WTC11 (cell line): ENCODE results near the gene NEDD4L. TPM values are rescaled to one million over a fixed set of nuclear protein-coding genes. Genes with fewer than 3 reads are reported as not detected.
A peak's percentile ranks its signal among the peaks of the same experiment; 100 is the strongest.

Experiments used
- ATAC-seq: fragments of 200-7000 bp; cut with Tn5 transposase; 2 replicates; pipeline ENCODE4 v1.10.0; 2021; ENCODE audit warnings: mild to moderate bottlenecking, moderate library complexity
- CTCF ChIA-PET: fragments of 300-600 bp; sonication (Branson Sonifier 250); formaldehyde crosslinking; loops from one replicate; lab custom pipeline; 2021; ENCODE audit warnings: antibody characterized with exemption; lab: Charles Lee
- POLR2A ChIA-PET: fragments of 350-600 bp; sonication (Branson Sonifier 250); formaldehyde crosslinking; loops from one replicate; lab custom pipeline; 2021; ENCODE audit warnings: antibody characterized with exemption; lab: Charles Lee
- DNase-seq: peaks from one replicate; pipeline ENCODE4 v3.0.0; 2021; ENCODE audit warnings: low spot score
- H3K27ac Mint-ChIP-seq: 2 replicates; pipeline ENCODE4 v1.8.0; 2021; ENCODE audit warnings: mixed read lengths
- H3K27me3 Mint-ChIP-seq: 2 replicates; pipeline ENCODE4 v1.8.0; 2021; ENCODE audit warnings: low read depth, mild to moderate bottlenecking, moderate library complexity, mixed read lengths
- H3K36me3 Mint-ChIP-seq: 2 replicates; pipeline ENCODE4 v1.8.0; 2021; ENCODE audit warnings: mixed read lengths
- H3K4me1 Mint-ChIP-seq: 2 replicates; pipeline ENCODE4 v1.8.0; 2022; ENCODE audit warnings: mixed read lengths
- H3K4me3 Mint-ChIP-seq: 2 replicates; pipeline ENCODE4 v1.8.0; 2021; ENCODE audit warnings: mild to moderate bottlenecking, moderate library complexity, mixed read lengths
- H3K9me3 Mint-ChIP-seq: 2 replicates; pipeline ENCODE4 v1.8.0; 2021; ENCODE audit warnings: mixed read lengths
- ELF4 ChIP-seq: sonication (generic); formaldehyde crosslinking; IDR thresholded peaks from 2 replicates; pipeline ENCODE4 v1.8.1; 2022; ENCODE audit warnings: low read depth, mild to moderate bottlenecking, moderate library complexity, missing genetic modification reagents
- EMX1 ChIP-seq: fragments of 250-450 bp; sonication (Bioruptor Pico); IDR thresholded peaks from 2 replicates; pipeline ENCODE4 v1.8.0; 2021; ENCODE audit warnings: mild to moderate bottlenecking
- ETV6 ChIP-seq: sonication (generic); formaldehyde crosslinking; IDR thresholded peaks from 2 replicates; pipeline ENCODE4 v1.8.1; 2022; ENCODE audit warnings: mild to moderate bottlenecking, missing genetic modification reagents
- FOXK1 ChIP-seq: sonication (generic); formaldehyde crosslinking; IDR thresholded peaks from 2 replicates; pipeline ENCODE4 v1.8.0; 2022; ENCODE audit warnings: mild to moderate bottlenecking, moderate library complexity, missing genetic modification reagents
- FOXP1 ChIP-seq: sonication (generic); formaldehyde crosslinking; IDR thresholded peaks from 2 replicates; pipeline ENCODE4 v1.8.0; 2022; ENCODE audit warnings: missing genetic modification reagents, mild to moderate bottlenecking, moderate library complexity, borderline replicate concordance
- GRHL2 ChIP-seq: fragments of 250-450 bp; sonication (Bioruptor Pico); IDR thresholded peaks from 2 replicates; pipeline ENCODE4 v1.8.0; 2022; ENCODE audit warnings: mild to moderate bottlenecking, moderate library complexity; ENCODE audit not compliant: insufficient replicate concordance, severe bottlenecking
- MXD4 ChIP-seq: fragments of 250-450 bp; sonication (Bioruptor Pico); IDR thresholded peaks from 2 replicates; pipeline ENCODE4 v1.8.0; 2021; ENCODE audit warnings: mild to moderate bottlenecking, moderate library complexity, borderline replicate concordance
- PRDM15 ChIP-seq: sonication (generic); formaldehyde crosslinking; IDR thresholded peaks from 2 replicates; pipeline ENCODE4 v1.8.0; 2022; ENCODE audit warnings: missing genetic modification reagents
- TEAD1 ChIP-seq: sonication (generic); formaldehyde crosslinking; IDR thresholded peaks from 2 replicates; pipeline ENCODE4 v1.8.0; 2022; ENCODE audit warnings: mild to moderate bottlenecking, missing genetic modification reagents
- ZNF232 ChIP-seq: sonication (generic); formaldehyde crosslinking; IDR thresholded peaks from 2 replicates; pipeline ENCODE4 v1.8.0; 2022; ENCODE audit warnings: mild to moderate bottlenecking, missing genetic modification reagents
- ZNF416 ChIP-seq: fragments of 250-450 bp; sonication (Bioruptor Pico); IDR thresholded peaks from 2 replicates; pipeline ENCODE4 v1.9.0; 2021; ENCODE audit warnings: mild to moderate bottlenecking, inconsistent platforms
- ZNF423 ChIP-seq: fragments of 250-450 bp; sonication (Bioruptor Pico); IDR thresholded peaks from 2 replicates; pipeline ENCODE4 v2.1.2; 2022; ENCODE audit warnings: mild to moderate bottlenecking, moderate library complexity
- ZNF512 ChIP-seq: sonication (generic); formaldehyde crosslinking; IDR thresholded peaks from 2 replicates; pipeline ENCODE4 v1.8.1; 2022; ENCODE audit warnings: missing genetic modification reagents, borderline replicate concordance
- total RNA-seq: library from RNA; stranded (reverse); gene quantifications from 3 replicates; pipeline ENCODE4 v1.2.3, GENCODE V29; 2021
- TF ChIP-seq, protein P1 (sequence below): fragments of 250-450 bp; sonication (Bioruptor Pico); conservative IDR thresholded peaks from 2 replicates; pipeline ENCODE4 v1.9.0; 2021; ENCODE audit warnings: mild to moderate bottlenecking
- TF ChIP-seq, protein P2 (sequence below): sonication (generic); formaldehyde crosslinking; IDR thresholded peaks from 2 replicates; pipeline ENCODE4 v1.8.0; 2023; ENCODE audit warnings: missing genetic modification reagents
- TF ChIP-seq, protein P3 (sequence below): sonication (generic); formaldehyde crosslinking; IDR thresholded peaks from 2 replicates; pipeline ENCODE4 v1.8.1; 2023; ENCODE audit warnings: mild to moderate bottlenecking, missing genetic modification reagents
- TF ChIP-seq, protein P4 (sequence below): sonication (generic); formaldehyde crosslinking; IDR thresholded peaks from 2 replicates; pipeline ENCODE4 v1.8.1; 2023; ENCODE audit warnings: mild to moderate bottlenecking, missing genetic modification reagents

Gene NEDD4L
- total RNA-seq, 1 experiment from 2014 or later, result 88.0 TPM

- ChIA-PET POLR2A (no interaction called here), CTCF (no interaction called here)
- ATAC-seq (no peak), DNase-seq (no peak)
- Mint-ChIP-seq H3K27ac (no peak overlapping the region), H3K4me3 (no peak overlapping the region), H3K4me1 (peaks cover 33% of the 10 kb centered on the region), H3K36me3 (no peaks in the 10 kb centered on the region), H3K27me3 (no peaks in the 10 kb centered on the region), H3K9me3 (no peaks in the 10 kb centered on the region)
- TF ChIP-seq FOXP1 (CRISPR knock-in tag) (no peak), ELF4 (CRISPR knock-in tag) (no peak), MXD4 (CRISPR knock-in tag) (no peak), ZNF416 (CRISPR knock-in tag) (no peak), TEAD1 (CRISPR knock-in tag) (no peak), ZNF512 (CRISPR knock-in tag) (no peak), ZNF423 (CRISPR knock-in tag) (no peak)
- TF ChIP-seq, protein P1, sequence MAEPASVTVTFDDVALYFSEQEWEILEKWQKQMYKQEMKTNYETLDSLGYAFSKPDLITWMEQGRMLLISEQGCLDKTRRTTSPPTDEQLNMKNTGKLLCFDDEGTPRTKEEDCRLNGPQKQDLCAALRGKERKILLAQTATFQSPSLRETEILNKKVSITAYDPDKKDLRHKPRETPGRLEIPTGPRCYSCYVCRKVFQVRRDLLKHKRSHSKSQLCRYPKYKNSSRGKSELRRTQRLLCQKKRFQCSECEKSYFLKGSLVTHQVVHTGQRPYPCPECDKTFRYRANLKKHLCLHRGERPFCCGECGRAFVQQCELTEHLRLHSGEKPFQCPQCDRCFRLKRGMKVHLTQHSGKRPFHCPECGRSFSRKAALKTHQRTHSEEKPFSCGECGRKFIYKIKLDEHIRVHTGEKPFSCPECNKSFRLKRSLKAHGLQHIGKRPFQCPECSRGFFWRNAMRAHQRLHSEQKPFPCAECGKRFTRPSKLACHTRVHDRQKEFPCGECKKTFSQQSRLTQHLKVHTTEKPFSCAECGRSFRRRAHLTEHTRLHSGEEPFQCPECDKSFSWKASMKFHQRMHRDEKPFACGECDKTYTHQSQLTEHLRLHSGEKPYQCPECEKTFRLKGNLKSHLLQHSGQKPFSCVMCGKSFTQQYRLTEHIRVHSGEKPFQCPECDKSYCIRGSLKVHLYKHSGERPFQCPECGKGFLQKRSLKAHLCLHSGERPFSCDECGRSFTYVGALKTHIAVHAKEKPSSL (CRISPR knock-in tag), result no peak
- TF ChIP-seq, protein P2, sequence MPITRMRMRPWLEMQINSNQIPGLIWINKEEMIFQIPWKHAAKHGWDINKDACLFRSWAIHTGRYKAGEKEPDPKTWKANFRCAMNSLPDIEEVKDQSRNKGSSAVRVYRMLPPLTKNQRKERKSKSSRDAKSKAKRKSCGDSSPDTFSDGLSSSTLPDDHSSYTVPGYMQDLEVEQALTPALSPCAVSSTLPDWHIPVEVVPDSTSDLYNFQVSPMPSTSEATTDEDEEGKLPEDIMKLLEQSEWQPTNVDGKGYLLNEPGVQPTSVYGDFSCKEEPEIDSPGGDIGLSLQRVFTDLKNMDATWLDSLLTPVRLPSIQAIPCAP (CRISPR knock-in tag), result no peak
Measured at GRCh38 chr18:58239879-58240278, 195.9 kb downstream of the NEDD4L start.

- CTCF ChIA-PET, result no interaction called here
- Mint-ChIP-seq H3K4me1 (peaks cover 29% of the 10 kb centered on the region), H3K27me3 (no peaks in the 10 kb centered on the region), H3K36me3 (no peaks in the 10 kb centered on the region), H3K27ac (0 out of 2 replicates have a peak overlapping the region, but pooled peaks have one; percentile 25), H3K9me3 (no peaks in the 10 kb centered on the region), H3K4me3 (no peak overlapping the region)
- POLR2A ChIA-PET, result no interaction called here
- no peak for ATAC-seq
- DNase-seq, result no peak
- TF ChIP-seq, protein P1 (CRISPR knock-in tag), result no peak
- no peak for TF ChIP-seq ETV6 (CRISPR knock-in tag)
- no peak for TF ChIP-seq GRHL2 (CRISPR knock-in tag)
- TF ChIP-seq, protein P3, sequence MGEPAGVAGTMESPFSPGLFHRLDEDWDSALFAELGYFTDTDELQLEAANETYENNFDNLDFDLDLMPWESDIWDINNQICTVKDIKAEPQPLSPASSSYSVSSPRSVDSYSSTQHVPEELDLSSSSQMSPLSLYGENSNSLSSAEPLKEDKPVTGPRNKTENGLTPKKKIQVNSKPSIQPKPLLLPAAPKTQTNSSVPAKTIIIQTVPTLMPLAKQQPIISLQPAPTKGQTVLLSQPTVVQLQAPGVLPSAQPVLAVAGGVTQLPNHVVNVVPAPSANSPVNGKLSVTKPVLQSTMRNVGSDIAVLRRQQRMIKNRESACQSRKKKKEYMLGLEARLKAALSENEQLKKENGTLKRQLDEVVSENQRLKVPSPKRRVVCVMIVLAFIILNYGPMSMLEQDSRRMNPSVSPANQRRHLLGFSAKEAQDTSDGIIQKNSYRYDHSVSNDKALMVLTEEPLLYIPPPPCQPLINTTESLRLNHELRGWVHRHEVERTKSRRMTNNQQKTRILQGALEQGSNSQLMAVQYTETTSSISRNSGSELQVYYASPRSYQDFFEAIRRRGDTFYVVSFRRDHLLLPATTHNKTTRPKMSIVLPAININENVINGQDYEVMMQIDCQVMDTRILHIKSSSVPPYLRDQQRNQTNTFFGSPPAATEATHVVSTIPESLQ (CRISPR knock-in tag), result no peak
- no peak for TF ChIP-seq PRDM15 (CRISPR knock-in tag)
- TF ChIP-seq FOXK1 (CRISPR knock-in tag), result no peak
- TF ChIP-seq, protein P4, sequence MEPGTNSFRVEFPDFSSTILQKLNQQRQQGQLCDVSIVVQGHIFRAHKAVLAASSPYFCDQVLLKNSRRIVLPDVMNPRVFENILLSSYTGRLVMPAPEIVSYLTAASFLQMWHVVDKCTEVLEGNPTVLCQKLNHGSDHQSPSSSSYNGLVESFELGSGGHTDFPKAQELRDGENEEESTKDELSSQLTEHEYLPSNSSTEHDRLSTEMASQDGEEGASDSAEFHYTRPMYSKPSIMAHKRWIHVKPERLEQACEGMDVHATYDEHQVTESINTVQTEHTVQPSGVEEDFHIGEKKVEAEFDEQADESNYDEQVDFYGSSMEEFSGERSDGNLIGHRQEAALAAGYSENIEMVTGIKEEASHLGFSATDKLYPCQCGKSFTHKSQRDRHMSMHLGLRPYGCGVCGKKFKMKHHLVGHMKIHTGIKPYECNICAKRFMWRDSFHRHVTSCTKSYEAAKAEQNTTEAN (CRISPR knock-in tag), result no peak
- TF ChIP-seq EMX1 (CRISPR knock-in tag), result no peak
- TF ChIP-seq TEAD1 (CRISPR knock-in tag), result no peak
- TF ChIP-seq ZNF232 (CRISPR knock-in tag), result no peak
Measured at GRCh38 chr18:58241026-58241679, 197.1 kb downstream of the NEDD4L start.
